ENCODE measurements around the gene SHB.
A peak's percentile ranks its signal among the peaks of the same experiment; 100 is the strongest.

DNA sequence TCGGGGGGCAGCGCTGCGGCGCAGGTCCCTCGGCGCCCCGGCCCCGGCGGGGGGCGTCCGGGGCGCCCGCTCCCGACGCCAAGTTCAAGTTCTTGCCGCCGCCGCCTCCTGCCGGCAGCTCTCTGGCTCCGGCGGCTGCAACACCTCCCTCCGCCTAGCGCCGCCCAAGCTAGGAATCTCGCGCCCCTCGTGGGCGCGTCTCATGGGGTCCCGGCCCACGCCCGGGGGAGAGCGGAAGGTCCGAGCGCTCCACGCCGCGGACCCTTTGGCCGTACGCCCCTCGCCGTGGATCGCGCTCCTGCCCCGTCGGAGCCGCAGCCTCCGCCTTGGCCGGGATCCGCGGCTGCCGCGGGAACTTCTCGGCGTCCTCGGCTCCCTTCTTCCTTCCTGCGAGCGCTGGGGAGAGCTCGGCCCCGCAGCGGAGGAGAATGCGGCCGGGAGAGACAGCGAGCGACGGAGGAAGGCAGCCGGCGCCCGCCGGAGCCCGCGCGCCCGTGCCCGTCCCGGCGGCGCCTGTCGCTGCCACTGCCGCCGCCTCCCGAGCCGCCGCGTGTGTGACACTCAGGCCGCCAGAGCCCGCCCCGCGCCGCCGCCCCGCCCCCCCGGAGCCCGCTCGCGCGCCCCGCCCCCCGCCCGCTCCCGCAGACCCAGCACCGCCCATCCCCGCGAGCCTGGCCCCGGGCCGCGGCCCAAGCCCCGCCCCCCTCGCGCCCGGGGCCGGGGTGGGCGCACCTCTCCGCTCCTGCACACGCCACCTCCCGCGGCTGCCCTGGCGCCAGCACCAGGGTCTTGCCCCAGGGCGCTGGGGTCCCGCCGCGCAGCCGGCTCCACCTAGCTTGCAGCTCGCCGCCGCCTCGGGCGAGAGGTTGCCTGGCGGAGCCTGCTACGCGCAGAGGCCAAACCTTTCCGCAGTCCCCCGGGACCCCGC, at the start of gene SHB:
- TF ChIP-seq, protein P1, sequence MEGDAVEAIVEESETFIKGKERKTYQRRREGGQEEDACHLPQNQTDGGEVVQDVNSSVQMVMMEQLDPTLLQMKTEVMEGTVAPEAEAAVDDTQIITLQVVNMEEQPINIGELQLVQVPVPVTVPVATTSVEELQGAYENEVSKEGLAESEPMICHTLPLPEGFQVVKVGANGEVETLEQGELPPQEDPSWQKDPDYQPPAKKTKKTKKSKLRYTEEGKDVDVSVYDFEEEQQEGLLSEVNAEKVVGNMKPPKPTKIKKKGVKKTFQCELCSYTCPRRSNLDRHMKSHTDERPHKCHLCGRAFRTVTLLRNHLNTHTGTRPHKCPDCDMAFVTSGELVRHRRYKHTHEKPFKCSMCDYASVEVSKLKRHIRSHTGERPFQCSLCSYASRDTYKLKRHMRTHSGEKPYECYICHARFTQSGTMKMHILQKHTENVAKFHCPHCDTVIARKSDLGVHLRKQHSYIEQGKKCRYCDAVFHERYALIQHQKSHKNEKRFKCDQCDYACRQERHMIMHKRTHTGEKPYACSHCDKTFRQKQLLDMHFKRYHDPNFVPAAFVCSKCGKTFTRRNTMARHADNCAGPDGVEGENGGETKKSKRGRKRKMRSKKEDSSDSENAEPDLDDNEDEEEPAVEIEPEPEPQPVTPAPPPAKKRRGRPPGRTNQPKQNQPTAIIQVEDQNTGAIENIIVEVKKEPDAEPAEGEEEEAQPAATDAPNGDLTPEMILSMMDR (IDR thresholded peaks at IDR 0.05), result peak; percentile 65
- TF ChIP-seq ZFX (IDR thresholded peaks at IDR 0.05; ENCODE audit: borderline replicate concordance), result no peak

Data from 22Rv1 (cell line).